Measurements from ENCODE around the gene DCTN1. TPM values are rescaled to one million over a fixed set of nuclear protein-coding genes. Genes with fewer than 3 reads are reported as not detected.
"Not testable (repeated sequence)": the region's sequence is repeated elsewhere in the genome, so short reads cannot be mapped to it uniquely, and the experiment has no call there.

Gene DCTN1
- total RNA-seq (2014; rRNA removed; shearing (Covaris generic)), result 124 and 145 TPM in 2 replicates

GRCh38 chr2:74379851-74380789, at the start of gene DCTN1:
Gene DCTN1, minus strand, starts transcription at chr2:74380311. Its CDS starts 274 bp downstream, at chr2:74380037.
- DNase-seq (ENCODE audit: low spot score), result peak; percentile 88
- in situ Hi-C loops (cut with HindIII; ENCODE audit: low sequenced_read_pairs), result no loop called here

- in situ Hi-C loops (cut with HindIII; ENCODE audit: low sequenced_read_pairs), result no loop called here
- no peak for DNase-seq (ENCODE audit: low spot score)
Measured at GRCh38 chr2:74428675-74429074, 48.6 kb upstream of the DCTN1 start.

- DNase-seq (ENCODE audit: low spot score), result no peak
- in situ Hi-C loops (cut with HindIII; ENCODE audit: low sequenced_read_pairs), result no loop called here
Measured at GRCh38 chr2:74427551-74427950, 47.4 kb upstream of the DCTN1 start.

GRCh38 chr2:74426181-74426758, 46.2 kb upstream of the DCTN1 start:
- DNase-seq (ENCODE audit: low spot score), result no peak
- in situ Hi-C loops (cut with HindIII; ENCODE audit: low sequenced_read_pairs), result no loop called here

GRCh38 chr2:74425523-74425922, 45.4 kb upstream of the DCTN1 start:
- in situ Hi-C loops (cut with HindIII; ENCODE audit: low sequenced_read_pairs), result no loop called here
- no peak for DNase-seq (ENCODE audit: low spot score)

GRCh38 chr2:74424995-74425406, 44.9 kb upstream of the DCTN1 start:
- in situ Hi-C loops (cut with HindIII; ENCODE audit: low sequenced_read_pairs), result no loop called here
- no peak for DNase-seq (ENCODE audit: low spot score)

- no peak for DNase-seq (ENCODE audit: low spot score)
- in situ Hi-C loops (cut with HindIII; ENCODE audit: low sequenced_read_pairs), result no loop called here
Measured at GRCh38 chr2:74424139-74424992, 44.3 kb upstream of the DCTN1 start.

- in situ Hi-C loops (cut with HindIII; ENCODE audit: low sequenced_read_pairs), result no loop called here
- no peak for DNase-seq (ENCODE audit: low spot score)
Measured at GRCh38 chr2:74423231-74424095, 43.4 kb upstream of the DCTN1 start.

- in situ Hi-C loops (cut with HindIII; ENCODE audit: low sequenced_read_pairs), result no loop called here
- peak; percentile 94 for DNase-seq (ENCODE audit: low spot score)
Measured at GRCh38 chr2:74421221-74421870, 41.2 kb upstream of the DCTN1 start, which contains the start of the genes C2orf81 and WDR54. Gene C2orf81, minus strand, starts transcription at chr2:74421619. Its CDS starts 59 bp downstream, at chr2:74421560. Gene WDR54, plus strand, starts transcription at chr2:74421730. Its CDS starts 424 bp downstream, at chr2:74422154.

GRCh38 chr2:74420443-74421103, 40.5 kb upstream of the DCTN1 start:
- DNase-seq (ENCODE audit: low spot score); in situ Hi-C loops (cut with HindIII; ENCODE audit: low sequenced_read_pairs): not testable (repeated sequence)

GRCh38 chr2:74420006-74420405, 39.9 kb upstream of the DCTN1 start:
- in situ Hi-C loops (cut with HindIII; ENCODE audit: low sequenced_read_pairs), result no loop called here

GRCh38 chr2:74419345-74419744, 39.2 kb upstream of the DCTN1 start:
- DNase-seq (ENCODE audit: low spot score), result no peak
- in situ Hi-C loops (cut with HindIII; ENCODE audit: low sequenced_read_pairs), result no loop called here

More at GRCh38 chr2:74420006-74420405, 39.9 kb upstream of the DCTN1 start:
- no peak for DNase-seq (ENCODE audit: low spot score)

GRCh38 chr2:74418312-74418711, 38.2 kb upstream of the DCTN1 start:
- DNase-seq (ENCODE audit: low spot score), result no peak
- in situ Hi-C loops (cut with HindIII; ENCODE audit: low sequenced_read_pairs), result no loop called here

- in situ Hi-C loops (cut with HindIII; ENCODE audit: low sequenced_read_pairs), result no loop called here
- no peak for DNase-seq (ENCODE audit: low spot score)
Measured at GRCh38 chr2:74417763-74418162, 37.7 kb upstream of the DCTN1 start.

GRCh38 chr2:74417197-74417596, 37.1 kb upstream of the DCTN1 start:
- DNase-seq (ENCODE audit: low spot score), result no peak
- in situ Hi-C loops (cut with HindIII; ENCODE audit: low sequenced_read_pairs), result no loop called here

- in situ Hi-C loops (cut with HindIII; ENCODE audit: low sequenced_read_pairs), result no loop called here
- no peak for DNase-seq (ENCODE audit: low spot score)
Measured at GRCh38 chr2:74416778-74417177, 36.7 kb upstream of the DCTN1 start.

- in situ Hi-C loops (cut with HindIII; ENCODE audit: low sequenced_read_pairs), result no loop called here
- peak; percentile 38 for DNase-seq (ENCODE audit: low spot score)
Measured at GRCh38 chr2:74415762-74416395, 35.8 kb upstream of the DCTN1 start.
